WTC11 (cell line): ENCODE data around the gene CATSPERZ.

ENCODE experiments used
- NFE2L1 ChIP-seq: sonication (generic); formaldehyde crosslinking; IDR thresholded peaks from 2 replicates; pipeline ENCODE4 v1.8.1; 2023; ENCODE audit warnings: missing genetic modification reagents
- SMAD3 ChIP-seq: sonication (generic); formaldehyde crosslinking; IDR thresholded peaks from 2 replicates; pipeline ENCODE4 v1.8.0; 2022; ENCODE audit warnings: missing genetic modification reagents, mild to moderate bottlenecking, borderline replicate concordance
- USF1 ChIP-seq: sonication (generic); formaldehyde crosslinking; IDR thresholded peaks from 2 replicates; pipeline ENCODE4 v1.8.0; 2022; ENCODE audit warnings: mild to moderate bottlenecking, missing genetic modification reagents
- ZBTB21 ChIP-seq: sonication (generic); formaldehyde crosslinking; IDR thresholded peaks from 2 replicates; pipeline ENCODE4 v1.8.1; 2023; ENCODE audit warnings: mild to moderate bottlenecking, missing genetic modification reagents, borderline replicate concordance

- TF ChIP-seq USF1 (CRISPR knock-in tag) (no peak), NFE2L1 (CRISPR knock-in tag) (no peak), SMAD3 (no peak), ZBTB21 (CRISPR knock-in tag) (no peak)
Measured at GRCh38 chr11:64268025-64268892, 31.9 kb upstream of the CATSPERZ start.
